ENCODE results near the gene NCMAP.

Gene NCMAP

DNA sequence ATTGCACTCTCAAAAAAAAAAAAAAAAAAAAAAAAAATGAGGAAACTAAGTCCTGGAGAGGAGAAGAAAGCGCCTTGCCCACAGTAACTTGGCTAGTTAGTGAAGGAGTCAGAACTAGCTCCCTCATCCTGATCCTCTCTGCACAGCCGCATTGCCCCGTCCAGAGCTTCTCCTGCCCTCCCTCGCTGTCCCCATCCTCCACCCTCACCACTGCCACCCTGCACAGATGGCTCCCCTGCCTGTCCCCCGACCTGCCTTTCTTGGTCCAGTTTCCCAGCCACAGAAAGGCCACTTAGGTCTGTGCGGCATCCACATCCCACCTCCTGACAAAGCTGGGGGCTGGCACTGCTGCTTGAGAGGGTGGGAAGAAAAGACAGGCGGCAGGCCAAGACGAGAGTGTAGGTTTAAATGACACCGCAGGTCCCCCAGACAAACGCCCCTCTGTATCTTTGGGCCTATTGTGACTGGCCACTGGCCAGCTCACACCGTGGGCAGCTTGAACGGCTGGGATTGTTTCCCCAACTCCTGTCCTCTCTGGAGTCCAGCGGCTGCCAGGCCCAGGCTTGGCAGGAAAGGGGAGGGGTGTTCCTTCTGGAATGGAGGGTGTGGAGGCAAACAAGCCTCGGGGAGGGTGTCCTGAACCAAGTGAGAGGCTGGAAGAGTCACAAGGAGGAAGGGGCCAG, 20.2 kb downstream of the NCMAP start:
- DNase-seq: no peak

DNA sequence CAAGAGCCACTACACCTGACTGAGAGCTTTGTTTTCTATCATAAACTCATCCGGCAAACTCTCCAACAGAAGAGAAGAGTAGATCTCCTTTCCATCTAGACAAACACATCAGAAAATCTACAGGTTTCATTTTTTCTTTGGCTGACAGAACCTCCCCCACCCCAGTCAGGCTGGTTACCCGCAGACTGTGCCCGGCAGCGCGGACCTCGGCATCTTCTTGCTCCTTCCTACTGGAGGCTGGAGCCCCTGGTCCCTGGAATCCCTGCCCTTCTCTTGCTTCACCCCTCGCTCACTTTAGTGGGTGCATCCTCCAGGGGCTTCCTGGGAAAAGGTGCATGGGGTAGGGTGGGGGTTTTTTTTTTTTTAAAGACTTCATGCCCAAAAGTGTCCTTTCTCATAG, 23.0 kb downstream of the NCMAP start:
- no peak for DNase-seq

DNA sequence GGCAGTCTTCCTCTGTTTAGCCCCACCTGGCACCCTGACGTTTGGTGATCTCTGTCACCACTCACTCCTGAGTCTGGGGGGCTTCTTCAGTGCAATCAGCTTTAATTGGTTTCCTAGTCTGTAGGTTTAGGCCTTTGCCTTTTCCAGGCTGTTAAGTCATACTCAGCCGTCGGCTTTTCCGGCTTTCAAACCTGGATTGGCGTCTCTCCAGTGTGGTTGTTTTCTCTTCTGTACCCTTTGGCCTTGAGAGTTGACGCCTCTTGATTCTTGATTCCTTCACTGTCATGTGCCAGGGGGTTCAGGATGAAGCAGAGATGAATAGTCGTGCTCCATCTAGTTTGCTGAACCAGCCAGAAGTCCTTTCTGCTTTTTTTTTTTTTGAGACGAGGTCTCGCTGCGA, 24.9 kb downstream of the NCMAP start:
- no peak for DNase-seq

DNA sequence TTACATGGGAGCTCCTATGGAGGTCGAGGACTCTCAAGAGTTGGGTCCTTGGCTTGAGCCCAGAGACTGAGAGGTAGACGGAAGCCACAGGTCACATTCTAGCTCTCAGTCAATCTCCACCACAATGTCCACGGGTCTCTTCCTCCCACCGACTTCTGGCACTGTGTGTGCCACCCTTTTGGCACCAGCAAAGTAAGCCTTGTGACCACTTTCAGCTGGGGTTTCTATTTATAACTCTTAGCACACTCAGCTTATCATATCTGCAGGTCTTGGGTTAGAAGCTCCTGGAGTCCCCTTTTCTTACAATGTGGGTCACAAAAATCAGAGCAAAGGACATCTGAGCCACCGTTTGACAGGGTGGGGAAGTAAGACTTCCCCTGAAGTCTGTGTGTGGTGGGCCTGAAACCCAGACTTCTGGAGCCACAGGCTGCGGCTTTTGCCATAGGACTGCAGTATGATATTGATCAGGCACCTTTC, 28.3 kb downstream of the NCMAP start:
- no peak for DNase-seq

DNA sequence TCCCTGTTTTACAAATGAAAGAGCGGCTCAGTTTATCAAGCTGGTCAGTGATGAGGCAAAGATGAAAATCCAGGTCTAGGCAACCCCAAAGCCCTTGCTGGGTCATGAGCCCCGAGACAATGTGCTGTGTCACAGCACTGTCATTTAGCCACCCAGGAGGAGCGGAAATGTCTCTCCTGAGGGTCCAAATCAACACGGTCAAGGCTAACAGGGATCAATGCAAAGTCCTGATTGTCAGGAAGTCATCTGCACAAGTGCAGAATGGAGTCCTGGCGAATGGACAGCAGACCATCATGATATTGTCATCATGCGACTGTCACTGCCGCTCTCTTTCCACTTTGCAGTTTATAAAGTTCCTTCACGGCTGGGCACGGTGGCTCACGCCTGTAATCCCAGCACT, 30.2 kb downstream of the NCMAP start:
- DNase-seq: no peak

DNA sequence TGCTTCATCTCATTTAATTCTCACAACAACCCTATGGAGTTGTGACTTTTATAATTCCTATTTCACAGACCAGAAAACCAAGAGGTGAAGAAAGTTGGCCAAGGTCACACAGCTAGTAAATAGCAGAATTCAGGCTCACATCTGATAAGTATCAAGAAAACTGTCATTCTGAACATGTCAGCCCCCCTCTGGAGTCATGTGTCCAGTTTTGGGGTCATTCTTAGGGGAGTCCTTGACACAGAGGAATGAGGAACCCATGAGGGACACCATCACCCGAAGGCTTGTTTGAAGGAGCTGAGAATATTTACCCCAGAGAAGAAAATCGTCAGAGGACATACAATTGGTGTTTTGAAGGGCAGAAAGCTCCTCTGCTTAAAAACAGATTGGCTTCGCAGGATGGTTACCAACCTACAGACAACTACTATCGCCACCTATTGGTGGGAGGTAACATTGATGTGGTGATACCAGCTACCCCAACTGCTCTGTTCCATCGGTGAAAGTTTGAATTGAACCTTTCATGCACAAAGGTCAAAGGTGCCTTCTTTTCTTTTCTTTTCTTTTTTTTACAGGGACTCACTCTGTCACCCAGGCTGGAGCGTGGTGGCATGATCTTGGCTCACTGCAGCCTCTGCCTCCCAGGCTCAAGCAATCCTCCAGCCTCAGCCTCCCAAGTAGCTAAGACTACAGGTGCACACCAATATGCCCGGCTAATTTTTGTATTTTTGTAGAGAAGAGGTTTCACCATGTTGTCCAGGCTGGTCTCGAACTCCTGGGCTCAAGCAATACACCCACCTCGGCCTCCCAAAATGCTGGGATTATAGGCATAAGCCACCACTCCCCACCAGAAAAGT, 31.3 kb downstream of the NCMAP start:
- DNase-seq: peak; percentile 81

DNA sequence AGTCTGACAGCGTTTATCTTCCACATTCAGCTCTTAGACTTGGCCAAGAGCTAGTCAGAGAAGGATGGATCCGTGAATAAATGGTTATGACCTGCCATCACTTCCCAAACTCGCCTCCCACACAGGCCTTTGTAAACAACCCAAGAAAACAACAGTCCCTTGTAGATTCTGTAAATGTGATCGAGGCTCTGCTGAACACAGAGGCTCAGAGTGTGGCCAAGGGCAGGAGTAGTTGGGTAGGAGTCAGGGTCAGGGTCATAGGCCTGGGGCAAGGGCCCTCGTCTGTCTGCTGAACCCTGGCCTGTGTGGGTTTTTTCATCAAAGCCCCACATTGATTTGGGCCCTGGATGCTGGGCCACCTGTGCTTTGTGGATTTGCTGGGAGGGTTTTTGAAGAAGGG, 32.7 kb downstream of the NCMAP start:
- no peak for DNase-seq

DNA sequence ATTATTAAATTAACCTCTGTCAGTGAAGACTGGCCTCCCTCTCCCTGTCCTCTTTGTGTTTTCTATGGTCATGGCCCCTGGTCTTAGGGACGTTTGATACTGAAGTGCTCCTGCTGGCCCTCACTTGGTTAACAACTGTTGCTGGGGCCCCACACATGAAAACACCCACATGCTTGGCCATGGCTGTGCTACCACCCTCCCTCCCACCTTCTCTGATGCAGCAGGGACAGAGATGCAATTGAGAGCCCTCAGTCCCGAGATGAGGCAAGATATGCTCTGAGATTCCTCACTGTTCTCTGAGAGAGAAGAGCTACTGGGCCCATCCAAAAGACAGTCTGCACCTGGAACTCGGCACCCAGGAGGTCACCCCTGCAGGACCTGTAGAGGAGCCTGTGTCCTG, 33.3 kb downstream of the NCMAP start:
- DNase-seq: no peak

DNA sequence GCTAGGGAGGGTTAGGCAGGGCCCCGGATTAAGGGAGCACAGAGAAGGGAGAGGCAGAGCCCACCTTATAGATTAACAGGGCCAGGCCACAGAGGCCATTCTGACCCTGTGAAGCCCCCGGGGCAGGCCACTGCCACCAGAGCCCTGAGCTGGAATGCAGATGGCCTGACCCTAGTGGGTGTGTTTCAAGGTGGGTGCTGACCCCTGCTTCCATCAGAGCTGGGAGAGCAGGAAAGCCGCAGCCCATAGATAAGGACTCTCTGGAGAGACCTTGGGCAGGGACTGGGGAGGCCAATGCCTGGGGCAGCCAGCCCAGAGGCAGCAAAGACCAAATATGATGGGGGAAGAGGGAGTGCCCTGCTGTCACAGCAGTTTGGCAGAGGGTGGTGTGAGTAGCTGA, 35.9 kb downstream of the NCMAP start:
- DNase-seq: no peak

DNA sequence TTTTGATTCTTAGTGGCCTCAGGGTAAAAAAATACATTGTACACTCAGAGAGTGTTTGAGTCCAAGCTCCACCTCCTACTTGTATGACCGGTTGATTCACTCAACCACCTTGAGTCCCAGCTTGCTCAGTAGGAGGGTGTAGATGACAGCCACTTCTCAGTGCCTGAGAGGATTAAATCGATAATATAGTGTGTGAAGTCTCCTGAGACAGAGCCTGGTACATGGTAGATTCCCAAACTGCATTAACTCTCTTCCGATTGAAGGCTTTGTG, 38.4 kb downstream of the NCMAP start:
- no peak for DNase-seq

DNA sequence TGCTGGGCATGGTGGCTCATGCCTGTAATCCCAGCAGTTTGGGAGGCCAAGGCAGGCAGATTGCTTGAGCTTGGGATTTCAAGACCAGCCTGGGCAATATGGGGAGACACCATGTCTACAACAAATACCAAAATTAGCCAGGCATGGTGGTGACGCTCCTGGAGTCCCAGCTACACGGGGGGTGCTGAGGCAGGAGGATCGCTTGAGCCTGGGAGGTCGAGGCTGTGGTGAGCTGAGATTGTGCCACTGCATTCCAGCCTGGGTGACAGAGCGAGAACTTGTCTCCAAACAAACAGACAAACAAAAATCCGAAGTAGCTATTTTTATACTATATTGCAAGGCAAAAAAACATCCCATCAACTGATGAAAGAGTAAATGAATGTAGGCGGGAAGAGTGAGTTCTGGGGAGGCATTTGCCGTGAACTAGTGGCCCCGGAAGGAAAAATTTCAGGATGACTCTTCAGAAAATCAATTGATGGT, 40.6 kb downstream of the NCMAP start:
- no peak for DNase-seq

DNA sequence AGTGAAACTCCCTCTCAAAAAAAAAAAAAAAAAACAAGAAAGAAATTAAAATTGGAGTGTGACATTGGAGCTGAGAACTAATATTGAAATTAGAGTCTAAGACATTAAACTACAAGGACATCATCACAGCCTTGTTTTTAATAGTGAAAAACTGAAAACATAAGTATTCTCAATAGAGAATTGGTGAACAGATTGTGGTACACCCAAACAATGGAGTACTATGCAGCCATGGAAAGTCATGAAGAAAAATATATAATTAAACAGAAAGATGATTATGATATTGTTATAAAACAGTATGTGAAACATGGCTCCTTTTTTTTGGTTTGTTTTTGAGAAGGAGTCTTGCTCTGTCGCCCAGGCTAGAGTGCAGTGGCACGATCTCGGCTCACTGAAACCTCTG, 43.4 kb downstream of the NCMAP start:
- no peak for DNase-seq

DNA sequence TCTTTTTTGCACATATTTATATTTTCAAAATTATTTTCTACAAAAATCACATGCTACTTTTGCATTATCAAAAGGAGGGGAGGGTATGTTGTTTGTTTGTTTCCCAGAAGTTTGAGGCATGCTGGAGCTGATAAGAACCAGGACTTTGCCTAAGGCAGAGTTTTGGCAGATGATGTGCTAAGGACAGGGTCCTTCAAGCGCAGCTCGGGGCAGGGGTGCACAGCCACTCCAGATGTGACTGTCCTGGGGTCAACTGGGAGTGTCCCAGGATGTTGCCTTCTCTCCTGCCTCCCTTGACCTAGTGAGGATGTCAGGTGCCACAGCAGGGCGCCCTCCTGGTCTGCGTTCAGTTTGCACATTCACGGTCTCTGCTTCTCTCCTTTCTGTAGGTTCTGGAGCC, 44.7 kb downstream of the NCMAP start:
- DNase-seq: no peak

DNA sequence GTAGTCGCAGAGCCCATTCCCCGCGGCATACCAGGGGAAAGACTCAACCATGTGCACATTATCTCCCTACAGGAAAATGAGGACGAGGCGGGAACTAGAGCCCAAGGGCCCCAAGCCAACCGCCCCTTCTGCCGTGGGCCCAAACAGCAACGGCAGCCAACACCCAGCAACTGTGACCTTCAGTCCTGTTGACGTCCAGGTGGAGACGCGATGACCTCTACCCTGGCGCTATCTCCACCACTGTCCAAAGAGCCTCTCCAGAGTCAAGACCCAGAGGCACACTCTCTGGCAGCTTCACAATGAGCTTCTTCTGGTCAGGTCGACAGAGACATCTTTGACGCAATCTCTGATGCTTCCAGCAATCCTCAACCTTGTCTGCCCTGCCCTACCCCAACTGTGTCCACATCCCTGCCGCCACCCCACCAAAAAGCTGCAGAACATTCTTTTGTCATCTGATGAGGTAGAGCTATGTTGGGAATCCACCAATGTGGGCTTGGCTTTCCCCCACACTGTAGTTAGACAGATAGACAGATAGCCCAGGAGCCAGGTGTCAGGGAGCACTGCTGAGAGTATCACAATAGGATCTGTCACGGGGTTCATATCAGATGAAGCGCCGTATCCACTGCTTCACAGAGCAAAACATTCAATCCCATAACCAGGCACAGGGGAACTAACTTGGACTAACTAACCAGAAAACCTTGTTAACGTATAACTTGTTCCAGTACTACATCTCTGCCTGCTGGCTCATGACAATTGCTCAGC, 49.8 kb downstream of the NCMAP start:
- no peak for DNase-seq

DNA sequence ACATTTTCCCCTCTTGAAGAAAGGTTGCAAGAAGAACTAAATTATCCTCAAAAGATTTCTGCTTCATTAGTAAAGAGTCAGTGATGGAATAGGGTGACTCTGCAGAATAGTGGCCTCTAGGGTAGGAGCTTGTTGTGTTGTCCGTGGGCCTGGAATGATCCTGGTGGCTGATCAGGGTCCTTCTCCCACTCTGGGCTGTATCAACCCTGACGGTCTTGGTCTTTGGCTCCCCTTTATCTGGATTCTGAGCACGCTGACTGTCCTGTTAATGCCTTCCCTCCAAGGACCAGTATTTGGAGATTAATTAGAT, 50.4 kb downstream of the NCMAP start:
- no peak for DNase-seq

DNA sequence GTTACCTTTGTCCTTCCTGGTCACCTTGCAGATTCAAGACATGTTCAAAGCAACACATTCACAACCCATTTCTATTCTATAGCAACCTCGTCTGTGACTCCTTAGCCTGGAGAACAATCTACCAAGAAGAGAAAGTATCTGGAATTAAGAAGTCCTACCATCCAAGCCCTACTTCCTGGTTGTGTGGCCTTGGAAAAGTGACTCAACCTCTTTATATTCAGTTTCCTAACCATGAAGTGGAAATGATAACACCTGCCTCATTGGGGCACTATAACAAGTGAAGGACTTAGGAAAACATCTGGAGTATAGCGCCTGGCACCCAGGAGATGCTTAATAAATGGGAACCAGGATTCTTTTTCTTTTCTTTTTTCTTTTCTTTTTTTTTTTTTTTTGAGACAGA, 50.7 kb downstream of the NCMAP start:
- no peak for DNase-seq

DNA sequence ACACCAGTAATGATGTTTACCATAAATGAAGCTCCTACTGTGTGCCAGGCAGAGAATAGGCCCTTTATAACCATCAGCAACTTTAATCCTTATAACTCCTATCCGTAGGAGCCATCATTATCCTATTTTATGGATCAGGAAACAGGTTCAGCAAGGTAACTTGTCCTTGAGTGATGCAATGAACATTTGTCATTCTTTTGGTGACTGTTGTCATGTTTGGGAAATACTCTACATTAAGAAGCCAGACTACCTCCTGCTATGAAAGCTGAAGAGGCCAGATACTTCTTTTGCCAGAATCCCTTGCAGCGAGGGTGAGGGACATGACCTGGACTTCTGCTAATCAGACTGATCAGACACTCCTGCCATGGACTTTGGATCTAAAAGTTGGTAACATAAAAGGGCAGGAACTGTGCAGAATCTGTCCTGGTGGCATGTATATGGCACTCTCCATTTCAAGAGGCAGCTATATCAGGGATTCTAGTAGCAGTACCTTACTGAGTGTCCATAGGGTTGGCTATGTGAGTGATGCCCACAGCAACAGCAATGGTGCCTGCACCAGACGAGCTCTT, 54.1 kb downstream of the NCMAP start:
- no peak for DNase-seq

DNA sequence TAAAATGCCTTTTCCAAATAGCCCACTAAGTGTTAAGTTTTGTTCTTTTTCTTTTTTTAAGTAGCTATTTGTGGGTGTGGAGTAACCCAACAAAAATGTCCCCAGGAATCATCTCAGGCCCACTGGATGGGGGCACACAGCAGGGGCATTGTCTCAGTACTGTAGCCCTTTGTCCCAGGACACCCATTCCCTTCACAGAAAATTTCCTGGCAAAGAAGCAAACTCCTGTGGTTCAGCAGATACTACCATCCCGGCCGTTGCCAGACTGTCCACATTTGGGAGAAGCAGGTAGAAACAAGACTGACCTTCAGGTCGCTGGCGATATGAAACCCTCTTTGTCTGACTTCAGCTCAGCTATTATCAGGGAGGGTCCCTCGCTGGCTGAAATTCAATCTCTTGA, 63.5 kb downstream of the NCMAP start:
- no peak for DNase-seq

DNA sequence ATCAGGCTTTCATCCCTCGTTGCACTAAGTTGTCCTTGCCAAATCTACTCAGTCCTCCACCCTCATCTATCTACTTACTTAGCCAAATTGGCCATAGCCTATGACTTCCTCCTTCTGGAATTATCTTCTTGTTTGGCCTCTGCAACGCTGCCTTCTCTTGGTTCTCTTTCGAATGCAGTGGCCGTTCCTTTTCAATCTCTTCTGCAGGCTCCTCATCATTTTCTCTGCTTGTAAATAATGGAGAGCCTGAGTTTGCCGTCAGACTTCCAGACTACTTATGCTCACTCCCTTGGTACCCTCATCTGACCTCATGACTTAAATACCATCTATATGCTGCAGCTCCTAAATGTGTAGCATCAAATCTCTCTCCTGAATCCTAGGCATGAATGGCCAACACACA, 64.8 kb downstream of the NCMAP start:
- DNase-seq: no peak

DNA sequence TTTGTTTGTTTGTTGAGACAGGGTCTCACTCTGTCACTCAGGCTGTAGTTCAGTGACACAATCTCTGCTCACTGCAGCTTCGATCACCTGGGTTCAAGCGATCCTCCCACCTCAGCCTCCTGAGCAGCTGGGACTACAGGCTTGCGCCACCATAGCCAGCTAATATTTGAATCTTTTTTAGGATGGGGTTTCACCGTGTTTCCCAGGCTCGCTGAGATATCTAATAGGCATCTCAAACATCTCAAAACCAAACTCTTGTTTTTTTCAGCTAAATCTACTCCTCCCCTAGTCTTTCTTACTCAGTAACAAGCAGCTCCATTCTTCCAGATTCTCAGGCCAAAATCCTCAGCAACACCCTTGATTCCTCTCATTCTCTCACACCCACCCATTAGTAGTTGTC, 65.2 kb downstream of the NCMAP start:
- no peak for DNase-seq

DNA sequence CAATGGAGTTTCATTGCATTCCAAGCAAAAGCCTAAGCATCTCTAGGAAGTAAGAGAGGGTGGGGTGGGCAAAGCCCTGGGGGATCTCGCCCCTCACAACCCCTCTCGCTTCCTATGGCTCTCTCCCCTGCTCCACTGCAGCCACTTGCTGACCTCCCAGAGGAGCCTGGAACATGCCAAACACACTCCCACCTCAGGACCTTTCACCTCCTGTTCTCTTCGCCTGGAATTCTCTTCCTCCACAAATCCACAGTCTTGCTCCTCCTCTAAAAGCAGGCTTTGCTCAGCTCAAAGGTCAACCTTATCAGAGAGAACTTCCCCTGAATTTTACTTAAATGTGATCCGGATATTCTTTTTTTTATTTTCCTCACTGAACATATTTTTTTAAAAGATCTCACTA, 66.3 kb downstream of the NCMAP start:
- DNase-seq: no peak

DNA sequence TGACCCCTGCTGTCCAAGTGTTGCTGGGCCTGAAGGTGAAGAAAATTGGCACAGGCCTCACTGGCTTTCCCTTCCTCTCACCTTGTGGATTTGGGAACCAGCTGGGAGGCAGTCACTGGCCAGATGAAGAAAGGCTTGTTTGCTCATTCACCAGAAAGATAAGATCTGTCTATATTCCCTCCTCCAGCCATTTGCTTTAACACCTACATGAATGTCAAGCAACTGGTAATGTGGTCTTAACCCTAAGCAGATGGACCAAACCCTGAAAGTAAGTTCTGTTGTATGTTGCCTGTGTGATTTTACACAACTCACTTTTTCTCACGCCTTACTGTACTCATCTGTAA, 76.9 kb downstream of the NCMAP start:
- DNase-seq: no peak

DNA sequence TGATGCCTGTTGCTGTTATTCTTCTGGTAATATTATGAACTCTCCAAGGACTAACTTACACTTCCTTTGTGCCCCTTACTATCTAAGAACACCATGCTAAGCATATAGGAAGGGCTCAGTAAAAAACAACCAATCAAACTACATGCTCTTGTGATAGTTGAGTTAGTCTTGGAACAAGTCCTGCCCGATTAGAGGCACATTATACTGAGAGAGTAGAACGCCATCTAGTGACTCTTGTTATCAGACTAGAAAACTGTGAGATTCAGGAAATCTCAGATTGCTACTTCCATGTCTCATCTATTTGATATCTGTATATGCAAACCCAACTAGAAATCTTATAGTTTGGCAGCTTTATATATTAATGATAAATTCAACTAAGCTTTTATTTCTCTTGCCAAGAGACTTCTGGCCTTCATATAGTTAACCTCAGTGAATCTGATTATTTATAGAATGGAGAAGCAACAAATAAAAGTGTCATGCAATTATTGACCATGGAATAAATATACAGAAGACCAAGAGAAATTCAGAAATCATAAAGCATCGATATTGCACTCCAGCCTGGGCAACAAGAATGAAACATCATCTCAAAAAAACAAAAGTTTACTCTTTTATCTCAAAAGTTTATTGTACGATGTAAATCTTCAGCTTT, 79.4 kb downstream of the NCMAP start:
- peak; percentile 72 for DNase-seq

Measured in CD4-positive, alpha-beta T cell treated with Interleukin-17A for 1 hour (primary cell).